Measurements from ENCODE around the gene MLH1. TPM values are rescaled to one million over a fixed set of nuclear protein-coding genes. Genes with fewer than 3 reads are reported as not detected.
A peak's percentile ranks its signal among the peaks of the same experiment; 100 is the strongest.

The MLH1 gene
- total RNA-seq, 1 experiment from 2014 or later: 79.7 TPM

GRCh38 chr3:36969540-36970432 lies 23.5 kb upstream of the MLH1 start:
- Histone ChIP-seq H3F3A (ENCODE audit: low read length, unreplicated experiment) (no peaks in the 10 kb centered on the region), H3K4me3 (ENCODE audit: low read length) (no peak overlapping the region), H3K27me3 (ENCODE audit: low read length) (no peaks in the 10 kb centered on the region), H3K9me2 (replicated peaks; ENCODE audit: low read length) (no peaks in the 10 kb centered on the region), H2AFZ (ENCODE audit: low read length) (no peak overlapping the region), H3K4me2 (ENCODE audit: low read length) (no peak overlapping the region), H3K27ac (ENCODE audit: low read length) (no peak overlapping the region), H3K9me3 (ENCODE audit: low read length) (no peaks in the 10 kb centered on the region), H3K36me3 (ENCODE audit: low read depth, low read length) (no peaks in the 10 kb centered on the region), H3K9ac (ENCODE audit: low read length) (no peak overlapping the region), H3K4me1 (ENCODE audit: insufficient read depth, low read length) (peaks cover 13% of the 10 kb centered on the region), H3K79me2 (ENCODE audit: low read length) (no peaks in the 10 kb centered on the region), H4K20me1 (ENCODE audit: low read length) (no peaks in the 10 kb centered on the region)
- ChIA-PET POLR2A (ENCODE audit: unreplicated experiment) (no interaction called here), CTCF (interaction anchor here (0.6 to 1.2 kb wide), 2 partner anchors 10 to 11 kb away, joined by 4 to 5 read pairs; no protein-coding TSS in a partner anchor)
- BruUV-seq (replicated peaks): no TSS peak
- no peak for TF ChIP-seq EZH2phosphoT487 (IDR thresholded peaks at IDR 0.05; ENCODE audit: borderline replicate concordance, low read length)
- TF ChIP-seq CTCF (conservative IDR thresholded peaks at IDR 0.05; ENCODE audit: low read depth, low read length): no peak
- TF ChIP-seq EZH2 (IDR thresholded peaks at IDR 0.05; ENCODE audit: low read length, unreplicated experiment): no peak
- intact Hi-C loops (cut with micrococcal nuclease): no loop called here
- ATAC-seq: peak; percentile 94
- DNase-seq: peak; percentile 55

DNA sequence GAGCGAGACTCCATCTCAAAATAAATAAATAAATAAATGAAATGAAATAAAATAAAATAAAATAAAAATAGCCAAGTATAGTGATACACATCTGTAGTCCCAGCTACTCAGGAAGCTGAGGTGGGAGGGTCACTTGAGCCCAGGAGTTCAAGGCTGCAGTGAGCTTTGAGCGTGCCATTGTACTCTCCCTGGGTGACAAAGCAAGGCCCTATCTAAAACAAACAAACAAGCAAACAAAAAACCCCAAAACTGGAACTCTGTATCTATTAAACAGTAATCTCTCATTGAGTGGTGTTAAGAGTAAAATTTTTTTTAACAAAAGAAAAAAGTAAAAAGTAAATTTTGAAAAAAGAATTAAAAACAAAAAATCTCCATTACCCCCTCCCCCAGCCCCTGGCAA lies 21.2 kb upstream of the MLH1 start:
- H3K9me3 ChIP-seq (ENCODE audit: low read length): no peaks in the 10 kb centered on the region
- H3K4me3 ChIP-seq (ENCODE audit: low read length): no peak overlapping the region
- no TSS peak for BruUV-seq (replicated peaks)
- H3K9ac ChIP-seq (ENCODE audit: low read length): no peak overlapping the region
- H3K27ac ChIP-seq (ENCODE audit: low read length): no peak overlapping the region
- intact Hi-C loops (cut with micrococcal nuclease): no loop called here
- H4K20me1 ChIP-seq (ENCODE audit: low read length): no peaks in the 10 kb centered on the region
- no peak for TF ChIP-seq EZH2 (IDR thresholded peaks at IDR 0.05; ENCODE audit: low read length, unreplicated experiment)
- TF ChIP-seq EZH2phosphoT487 (IDR thresholded peaks at IDR 0.05; ENCODE audit: borderline replicate concordance, low read length): no peak
- no peak for TF ChIP-seq CTCF (conservative IDR thresholded peaks at IDR 0.05; ENCODE audit: low read depth, low read length)
- H3K79me2 ChIP-seq (ENCODE audit: low read length): no peaks in the 10 kb centered on the region
- H3K4me2 ChIP-seq (ENCODE audit: low read length): no peak overlapping the region
- ChIA-PET POLR2A (ENCODE audit: unreplicated experiment) (no interaction called here), CTCF (no interaction called here)
- H3K4me1 ChIP-seq (ENCODE audit: insufficient read depth, low read length): peaks cover 3% of the 10 kb centered on the region; the same call in 1 of the 2 replicates
- H3K36me3 ChIP-seq (ENCODE audit: low read depth, low read length): no peaks in the 10 kb centered on the region
- no peaks in the 10 kb centered on the region for H3K9me2 ChIP-seq (replicated peaks; ENCODE audit: low read length)
- no peak for DNase-seq
- ATAC-seq: no peak
- no peaks in the 10 kb centered on the region for H3F3A ChIP-seq (ENCODE audit: low read length, unreplicated experiment)
- no peak overlapping the region for H2AFZ ChIP-seq (ENCODE audit: low read length)
- H3K27me3 ChIP-seq (ENCODE audit: low read length): no peaks in the 10 kb centered on the region

DNA sequence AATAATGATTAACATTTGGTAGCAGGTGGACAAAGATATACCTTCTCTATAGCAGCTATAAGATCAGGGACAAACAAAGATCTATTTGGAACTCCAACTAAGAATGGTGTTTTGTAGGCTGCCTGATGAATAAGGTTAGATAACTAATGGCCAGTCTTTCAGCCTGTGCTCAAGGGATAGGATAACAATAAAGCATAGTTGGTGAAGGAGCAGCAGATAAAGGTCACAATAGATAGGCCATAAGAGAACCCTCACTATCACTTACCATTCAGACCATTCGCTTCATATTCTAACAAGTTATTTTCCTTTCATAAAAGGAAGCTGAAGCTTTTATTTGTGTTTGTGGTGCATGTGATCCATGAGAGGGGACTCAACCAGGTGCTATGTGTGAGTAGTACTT lies 20.2 kb upstream of the MLH1 start:
- no peak for TF ChIP-seq CTCF (conservative IDR thresholded peaks at IDR 0.05; ENCODE audit: low read depth, low read length)
- no peak overlapping the region for H3K27ac ChIP-seq (ENCODE audit: low read length)
- ATAC-seq: no peak
- no peak for DNase-seq
- H3K9me3 ChIP-seq (ENCODE audit: low read length): no peaks in the 10 kb centered on the region
- H4K20me1 ChIP-seq (ENCODE audit: low read length): no peaks in the 10 kb centered on the region
- ChIA-PET CTCF (no interaction called here), POLR2A (ENCODE audit: unreplicated experiment) (no interaction called here)
- no peaks in the 10 kb centered on the region for H3K79me2 ChIP-seq (ENCODE audit: low read length)
- no peaks in the 10 kb centered on the region for H3K27me3 ChIP-seq (ENCODE audit: low read length)
- peaks cover 3% of the 10 kb centered on the region; the same call in 1 of the 2 replicates for H3K4me1 ChIP-seq (ENCODE audit: insufficient read depth, low read length)
- intact Hi-C loops (cut with micrococcal nuclease): no loop called here
- H3K36me3 ChIP-seq (ENCODE audit: low read depth, low read length): no peaks in the 10 kb centered on the region
- no peak overlapping the region for H3K9ac ChIP-seq (ENCODE audit: low read length)
- H3K4me2 ChIP-seq (ENCODE audit: low read length): no peak overlapping the region
- no peaks in the 10 kb centered on the region for H3K9me2 ChIP-seq (replicated peaks; ENCODE audit: low read length)
- H3F3A ChIP-seq (ENCODE audit: low read length, unreplicated experiment): no peaks in the 10 kb centered on the region
- H3K4me3 ChIP-seq (ENCODE audit: low read length): no peak overlapping the region
- no TSS peak for BruUV-seq (replicated peaks)
- H2AFZ ChIP-seq (ENCODE audit: low read length): no peak overlapping the region

All from PC-3 (cell line).